Posterior cingulate gyrus (tissue), 11 donors: ENCODE measurements around the gene CERS2.

Experiments
- DNase-seq, 10 donors: peaks; one replicate each; pipeline versions ENCODE4 v3.0.0 to v3.0.0-alpha.2; 2020 to 2021; ENCODE audit warnings: mixed read lengths in 3 of 10
- intact Hi-C: fragments of 100-400 bp; cut with DNase I; formaldehyde crosslinking; loops from one replicate; pipeline ENCODE4 v1.15.1; 2023

Gene CERS2, protein sequence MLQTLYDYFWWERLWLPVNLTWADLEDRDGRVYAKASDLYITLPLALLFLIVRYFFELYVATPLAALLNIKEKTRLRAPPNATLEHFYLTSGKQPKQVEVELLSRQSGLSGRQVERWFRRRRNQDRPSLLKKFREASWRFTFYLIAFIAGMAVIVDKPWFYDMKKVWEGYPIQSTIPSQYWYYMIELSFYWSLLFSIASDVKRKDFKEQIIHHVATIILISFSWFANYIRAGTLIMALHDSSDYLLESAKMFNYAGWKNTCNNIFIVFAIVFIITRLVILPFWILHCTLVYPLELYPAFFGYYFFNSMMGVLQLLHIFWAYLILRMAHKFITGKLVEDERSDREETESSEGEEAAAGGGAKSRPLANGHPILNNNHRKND

DNA sequence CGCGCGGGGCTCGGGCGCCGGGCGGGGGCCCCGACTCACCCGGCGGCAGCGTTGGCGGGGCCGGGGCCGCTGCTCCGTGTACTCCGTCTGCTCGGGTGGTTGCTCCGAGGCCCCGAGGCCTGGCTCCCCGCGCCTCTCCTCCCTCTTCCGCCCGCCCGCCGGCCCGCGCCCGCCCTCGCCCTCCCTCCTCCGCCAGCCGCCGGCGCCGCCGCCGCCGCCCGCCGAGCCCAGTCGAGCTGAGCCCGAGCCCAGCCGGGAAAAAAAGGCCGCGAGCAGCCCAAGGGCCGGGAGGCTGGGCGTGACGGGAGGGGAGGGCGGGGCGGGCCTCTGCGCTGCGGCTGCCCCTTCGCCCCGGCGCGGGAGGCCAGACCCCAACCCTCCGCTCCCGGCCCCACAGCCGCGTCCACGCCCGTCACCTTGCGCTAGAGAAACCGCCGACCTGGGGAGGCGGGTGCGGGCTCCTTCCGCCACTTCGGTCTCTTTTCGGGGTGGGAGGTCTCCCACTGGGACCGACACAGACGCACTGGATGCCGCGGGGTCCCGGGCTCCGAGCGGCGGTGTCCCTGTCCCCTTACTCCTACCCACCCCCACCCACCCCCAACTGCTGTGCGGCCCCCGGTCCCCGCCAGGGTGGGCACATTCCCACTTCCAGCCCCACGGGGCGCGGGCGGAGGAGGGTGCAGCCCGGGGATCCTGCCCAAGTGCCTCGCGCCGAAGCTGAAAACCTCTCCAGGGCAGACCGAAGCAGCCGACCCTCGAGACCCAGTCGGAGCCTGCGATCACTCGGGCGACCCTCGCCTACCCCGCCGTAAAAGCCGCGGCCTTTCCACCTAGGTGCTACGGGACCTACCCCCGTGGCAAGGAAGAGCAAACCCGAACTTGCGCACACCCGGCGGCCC, at the start of gene CERS2:
Gene CERS2, minus strand, starts transcription at position 256 of the 899 bp plus-strand sequence. CDS start 5,745 bp downstream, outside the sequence.
- intact Hi-C loops: loop anchor here (5.0 kb wide), 1 partner anchor 48 kb away; the partner anchor contains the start of gene SETDB1
- peak; percentile 42 to 94 (median 62) for DNase-seq

DNA sequence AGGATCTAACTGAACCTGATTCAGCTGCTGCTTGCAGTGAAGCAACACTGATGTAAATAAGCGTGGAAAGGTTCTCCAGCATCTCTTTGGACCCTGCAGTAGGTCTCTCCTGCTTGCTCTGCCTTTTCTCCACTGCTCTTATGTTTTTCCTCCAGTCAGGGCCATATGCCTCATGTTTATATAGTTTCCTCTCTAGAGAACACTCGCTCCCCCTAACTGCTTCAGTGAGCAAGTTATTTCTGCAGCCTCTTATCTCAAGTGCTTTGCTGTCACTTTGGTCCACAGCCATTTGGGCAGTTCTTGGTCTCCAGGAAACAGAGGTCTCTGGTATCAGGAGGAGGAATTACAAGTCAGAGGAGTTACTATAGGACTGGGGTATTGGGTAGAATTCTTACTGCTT, 38.9 kb upstream of the CERS2 start:
- intact Hi-C loops: no loop called here

DNA sequence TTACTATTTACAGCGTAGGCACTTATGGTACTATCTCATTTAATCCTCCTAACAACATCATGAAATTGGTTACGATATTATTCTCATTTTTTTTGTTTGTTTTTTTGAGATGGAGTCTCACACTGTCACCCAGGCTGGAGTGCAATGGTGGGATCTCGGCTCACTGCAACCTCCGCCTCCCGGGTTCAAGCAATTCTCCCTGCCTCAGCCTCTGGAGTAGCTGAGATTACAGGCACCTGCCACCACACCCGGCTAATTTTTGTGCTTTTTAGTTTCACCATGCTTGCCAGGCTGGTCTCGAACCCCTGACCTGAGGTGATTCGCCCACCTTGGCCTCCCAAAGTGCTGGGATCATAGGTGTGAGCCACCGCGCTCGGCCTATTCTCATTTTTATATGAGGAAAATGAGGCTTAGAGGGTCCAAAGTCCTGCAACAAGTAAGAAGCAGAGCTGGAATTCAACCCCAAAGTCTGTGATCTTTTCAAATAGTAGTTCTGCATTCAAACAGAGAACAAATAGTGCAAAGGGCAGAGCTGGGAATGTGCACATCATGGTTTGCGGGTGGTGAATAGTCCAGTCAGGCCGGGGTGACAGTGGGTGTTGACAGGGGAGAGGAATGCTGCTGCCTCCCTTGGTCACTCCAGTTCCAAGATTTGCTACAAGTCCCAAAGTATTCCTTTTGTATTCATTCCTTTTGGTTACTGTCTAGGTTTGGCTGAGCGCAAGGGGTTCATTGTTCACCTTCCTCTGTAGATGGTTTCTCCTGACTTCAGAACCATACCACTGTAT, 38.2 kb upstream of the CERS2 start:
- intact Hi-C loops: no loop called here
- peak in 1 of 10 donors; percentile 26 for DNase-seq

More for the DNA sequence above, 38.9 kb upstream of the CERS2 start:
- DNase-seq: peak in 1 of 10 donors; percentile 11

DNA sequence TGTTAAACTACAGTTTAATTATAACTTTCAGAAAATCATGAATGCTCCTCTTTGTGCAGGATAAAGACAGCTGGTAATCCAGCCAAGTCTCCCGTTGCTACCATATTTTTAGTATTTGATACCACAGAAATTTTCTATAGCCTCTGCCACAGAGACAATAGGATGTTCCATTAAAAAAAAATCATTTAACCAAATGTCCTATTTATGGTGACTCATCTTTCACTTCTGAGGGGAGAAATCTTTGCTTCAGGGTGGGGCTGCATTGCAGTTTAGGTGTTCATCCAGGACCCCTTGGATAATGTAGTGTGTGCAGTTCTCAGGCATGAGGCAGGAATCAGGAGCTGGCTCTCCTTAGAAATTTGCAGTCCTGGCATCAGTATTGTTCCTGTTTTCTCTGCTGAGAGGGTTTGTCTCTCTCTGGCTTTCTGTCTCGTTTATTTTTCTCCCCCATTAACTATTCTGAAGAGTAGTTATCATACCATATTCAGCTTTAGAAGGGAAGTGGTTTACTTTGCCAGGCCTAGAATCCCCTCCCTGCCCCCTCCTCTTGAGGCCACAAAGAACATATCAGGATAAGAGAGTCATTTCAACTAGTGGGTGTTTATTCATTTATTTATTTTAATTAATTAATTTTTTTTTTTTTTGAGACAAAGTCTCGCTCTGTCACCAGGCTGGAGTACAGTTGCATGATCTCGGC, 36.7 kb upstream of the CERS2 start:
- intact Hi-C loops: no loop called here

DNA sequence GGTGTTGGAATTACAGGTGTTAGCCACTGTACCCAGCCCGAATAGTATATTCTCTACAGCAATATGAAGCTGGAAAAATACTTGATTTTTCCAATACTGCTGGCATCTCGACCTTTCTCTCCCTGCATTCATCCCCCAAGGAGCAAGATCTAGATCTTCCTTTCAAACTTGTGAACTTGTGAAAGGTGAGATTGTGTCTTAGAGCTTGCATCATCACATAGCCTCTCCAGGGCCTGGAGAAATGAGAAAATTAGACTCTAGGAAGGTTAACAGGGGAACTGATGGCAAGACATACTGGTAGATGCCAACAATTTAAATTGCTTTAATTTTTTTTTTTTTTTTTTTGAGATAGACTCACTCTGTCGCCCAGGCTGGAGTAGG, 35.7 kb upstream of the CERS2 start:
- intact Hi-C loops: no loop called here
- DNase-seq: no peak

More for the DNA sequence above, 36.7 kb upstream of the CERS2 start:
- DNase-seq: peak in 1 of 10 donors; percentile 15

DNA sequence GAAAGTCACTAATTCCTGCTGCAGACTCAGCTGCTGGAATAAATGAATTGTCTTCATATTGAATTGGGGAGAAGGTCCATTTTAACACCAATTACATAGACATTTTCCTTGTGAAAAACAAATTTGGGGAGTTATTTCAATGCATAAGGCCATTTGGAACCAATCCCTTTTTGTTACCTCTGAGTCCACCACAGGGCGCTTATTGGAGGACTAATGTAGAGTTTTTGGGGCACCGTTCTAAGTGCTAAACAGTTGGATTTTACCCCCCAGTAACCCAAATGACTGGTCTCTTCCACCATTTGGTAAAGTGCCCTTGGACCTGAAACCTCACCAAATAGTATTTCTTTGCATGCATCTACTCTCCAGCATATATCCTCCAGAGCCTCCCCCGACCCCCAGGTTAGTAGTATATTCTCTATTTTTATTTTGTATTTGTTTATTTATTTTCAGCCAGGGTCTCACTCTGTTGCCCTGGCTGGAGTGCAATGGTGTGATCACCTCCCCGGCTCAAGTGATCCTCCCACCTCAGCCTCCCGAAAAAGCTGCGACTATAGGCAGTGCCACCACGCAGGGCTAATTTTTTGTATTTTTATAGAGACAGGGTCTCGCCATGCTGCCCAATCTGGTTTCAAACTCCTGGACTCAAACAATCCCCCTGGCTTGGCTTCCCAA, 35.2 kb upstream of the CERS2 start:
- DNase-seq: no peak
- intact Hi-C loops: loop anchor here (5.0 kb wide), 1 partner anchor 37 kb away; the partner anchor contains the start of gene C1orf56

DNA sequence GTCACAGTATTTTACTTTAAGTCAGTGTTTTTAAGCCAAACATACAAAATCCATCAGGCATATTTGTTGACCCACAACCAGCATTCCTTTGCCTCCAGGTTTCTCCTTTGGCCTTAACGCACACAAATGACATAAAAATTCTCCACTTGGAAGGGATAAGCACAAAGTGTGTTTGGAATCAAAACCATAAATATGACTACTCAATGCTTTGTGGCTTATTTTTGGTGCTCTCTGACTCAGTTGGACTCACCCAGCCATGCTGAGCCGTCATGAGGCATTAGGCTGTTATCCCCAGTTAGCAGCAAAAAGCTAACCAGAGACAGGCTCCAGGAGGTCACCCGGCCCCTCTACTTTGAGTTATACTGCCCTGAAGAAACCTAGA, 34.6 kb upstream of the CERS2 start:
- intact Hi-C loops: loop anchor here (5.0 kb wide), 1 partner anchor 38 kb away; the partner anchor contains the start of gene C1orf56
- no peak for DNase-seq

DNA sequence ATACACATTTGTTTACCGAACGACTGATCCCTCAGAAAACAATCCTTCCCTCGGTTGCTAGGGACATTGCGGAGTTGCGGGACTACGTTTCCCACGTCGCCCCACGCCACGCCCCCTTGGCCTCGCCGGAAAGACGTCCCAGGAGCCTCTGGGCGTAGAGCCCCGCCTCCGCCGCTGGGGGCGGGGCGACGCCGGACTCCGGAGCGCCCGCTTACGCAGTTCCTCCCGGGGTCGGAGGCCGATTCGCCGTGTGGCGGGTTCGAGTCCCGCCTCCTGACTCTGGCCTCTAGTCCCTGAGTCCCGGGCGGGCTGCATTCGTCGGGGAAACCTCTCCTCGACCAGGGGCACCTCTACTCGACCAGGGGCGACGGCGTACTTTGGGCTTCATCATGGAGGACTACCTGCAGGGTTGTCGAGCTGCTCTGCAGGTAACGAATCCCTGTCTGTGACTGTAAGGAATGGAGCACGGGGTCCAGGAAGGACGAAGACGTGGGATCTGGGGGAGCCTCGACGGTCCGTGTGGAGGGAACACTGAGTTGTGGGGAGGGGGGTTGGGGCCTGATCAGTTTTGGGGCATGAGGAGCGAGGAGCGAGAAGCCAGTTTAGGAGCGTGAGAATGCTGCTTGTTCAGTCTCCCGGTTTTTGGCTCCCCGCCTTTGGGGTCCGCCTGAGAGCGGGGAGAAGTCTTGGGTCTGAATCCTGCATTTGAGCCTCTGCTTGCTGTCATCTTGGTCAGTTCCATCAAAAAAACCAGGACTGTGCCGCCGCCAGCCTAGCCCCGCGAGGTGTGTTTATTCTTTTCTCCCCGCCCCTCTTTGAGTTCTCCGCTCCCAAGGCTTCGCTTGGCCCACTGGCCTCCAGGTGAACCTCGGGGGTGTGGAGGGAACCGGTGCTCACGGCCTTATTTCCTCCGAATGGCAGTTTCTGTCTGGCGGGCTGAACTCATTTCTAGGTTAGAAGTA, 33.9 kb upstream of the CERS2 start, which contains the start of gene PRUNE1:
Gene PRUNE1, plus strand, starts transcription at position 206 of the 962 bp plus-strand sequence. Its CDS starts 184 bp downstream, at position 390.
- DNase-seq: peak; percentile 94 to 99 (median 96)
- intact Hi-C loops: loop anchor here (5.0 kb wide), 1 partner anchor 39 kb away; the partner anchor contains the start of gene C1orf56

DNA sequence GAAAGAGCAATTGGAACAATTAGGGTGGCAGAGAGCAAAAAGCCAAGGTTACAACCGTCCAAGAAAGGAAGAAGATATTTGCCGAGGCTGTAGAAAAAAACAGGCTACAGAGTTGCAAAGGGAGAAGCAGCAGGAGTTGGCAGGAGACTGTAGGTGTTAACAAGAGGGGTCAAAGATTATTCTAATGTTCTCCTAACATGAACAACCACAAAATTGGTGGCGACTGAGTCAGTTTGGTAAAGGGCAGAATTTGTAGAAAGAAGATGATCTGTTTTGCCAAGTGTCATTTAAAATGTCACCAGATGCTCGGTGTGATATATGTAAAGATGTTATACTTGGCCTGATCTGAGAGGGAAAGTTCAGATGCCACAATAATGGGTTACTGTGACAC, 33.2 kb upstream of the CERS2 start:
- intact Hi-C loops: loop anchor here (5.0 kb wide), 1 partner anchor 39 kb away; the partner anchor contains the start of gene C1orf56
- DNase-seq: no peak

DNA sequence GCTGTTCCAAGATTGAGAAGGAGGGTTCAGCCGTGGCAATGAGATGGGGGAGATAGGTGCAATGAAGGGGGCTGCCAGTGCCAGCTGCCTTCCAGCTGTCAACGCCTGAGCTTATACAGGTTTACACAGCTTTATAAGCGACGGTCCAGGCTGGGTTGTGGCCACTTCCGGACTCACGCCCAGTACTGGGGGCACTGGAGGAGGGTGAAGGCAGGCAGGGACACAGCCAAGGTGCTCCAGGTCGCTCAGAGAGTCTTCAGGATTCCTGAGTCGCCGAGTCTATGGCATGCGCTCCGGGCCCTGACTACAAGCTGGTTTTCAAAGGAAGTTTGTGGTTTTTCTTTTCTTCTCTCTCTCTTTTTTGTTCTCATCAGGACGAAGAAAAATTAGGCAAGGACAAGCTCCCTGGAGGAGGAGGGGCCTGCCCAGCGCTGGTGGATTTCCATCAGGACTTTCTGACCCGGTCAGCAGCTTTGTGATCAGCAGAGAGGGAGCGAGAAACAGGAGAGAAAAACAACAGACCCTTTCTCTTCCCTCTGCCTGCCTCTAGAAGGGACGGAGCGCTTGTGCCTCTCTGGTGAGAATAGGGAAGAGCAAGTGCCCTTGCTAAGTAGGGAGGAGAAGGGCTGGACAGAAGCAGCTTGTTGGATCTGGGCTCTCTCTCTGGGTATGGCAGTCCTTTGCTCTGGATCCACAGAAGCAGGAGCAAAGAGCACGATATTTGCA, 31.9 kb upstream of the CERS2 start, which contains the start of gene MINDY1:
Gene MINDY1, minus strand, starts transcription at position 576 of the 726 bp plus-strand sequence. CDS start 4,285 bp downstream, outside the sequence.
- peak; percentile 43 to 96 (median 75) for DNase-seq
- intact Hi-C loops: loop anchor here (5.0 kb wide), 1 partner anchor 41 kb away; the partner anchor contains the start of gene C1orf56

DNA sequence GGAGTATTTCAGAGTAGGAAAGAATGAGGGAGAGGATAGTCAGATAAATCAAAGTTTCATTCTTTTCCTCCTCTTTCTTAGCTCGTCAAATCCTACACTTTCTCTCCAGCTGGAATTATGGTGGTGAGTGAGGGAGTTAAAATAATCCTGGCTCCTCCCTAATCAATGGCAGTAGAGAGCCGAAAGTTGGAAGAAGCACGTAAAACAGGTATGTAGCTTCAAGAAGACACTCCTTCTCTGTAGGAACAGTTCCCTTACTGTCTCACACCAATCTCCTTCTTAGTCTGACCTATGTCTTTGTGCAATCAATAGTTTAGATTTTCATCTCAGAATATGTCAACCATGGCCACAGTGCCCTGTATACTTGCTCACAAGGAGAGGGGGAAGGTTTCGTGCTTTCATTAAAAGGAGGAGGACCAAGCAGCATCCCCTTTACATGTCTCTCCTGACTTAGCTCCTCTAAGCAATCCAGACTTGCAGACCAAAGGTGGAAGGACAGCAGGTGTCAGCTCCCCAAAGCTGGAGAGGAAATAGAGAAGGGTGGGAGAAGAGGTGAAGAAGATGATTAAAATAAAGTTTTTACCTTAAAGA, 31.2 kb upstream of the CERS2 start:
- DNase-seq: no peak
- intact Hi-C loops: loop anchor here (5.0 kb wide), 1 partner anchor 41 kb away; the partner anchor contains the start of gene C1orf56

DNA sequence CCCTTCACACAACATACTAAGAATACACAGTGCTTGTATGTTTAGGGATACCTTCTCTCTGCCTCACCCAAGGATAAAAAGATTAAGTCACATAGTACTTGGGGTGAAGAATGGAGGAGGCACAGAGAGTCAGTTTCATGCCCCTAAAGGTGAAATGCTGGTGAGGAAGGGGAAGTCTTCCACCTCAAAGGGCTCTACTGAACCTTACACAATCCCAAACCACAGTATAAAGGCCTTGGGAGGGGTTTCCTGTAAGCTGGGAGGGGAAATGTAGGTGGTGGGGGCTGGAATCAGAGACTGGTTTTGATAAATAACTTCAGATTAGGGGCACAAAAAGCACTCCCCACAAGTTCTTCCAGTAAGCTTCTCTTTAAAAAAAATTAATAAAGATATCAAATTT, 28.5 kb upstream of the CERS2 start:
- DNase-seq: no peak
- intact Hi-C loops: no loop called here

DNA sequence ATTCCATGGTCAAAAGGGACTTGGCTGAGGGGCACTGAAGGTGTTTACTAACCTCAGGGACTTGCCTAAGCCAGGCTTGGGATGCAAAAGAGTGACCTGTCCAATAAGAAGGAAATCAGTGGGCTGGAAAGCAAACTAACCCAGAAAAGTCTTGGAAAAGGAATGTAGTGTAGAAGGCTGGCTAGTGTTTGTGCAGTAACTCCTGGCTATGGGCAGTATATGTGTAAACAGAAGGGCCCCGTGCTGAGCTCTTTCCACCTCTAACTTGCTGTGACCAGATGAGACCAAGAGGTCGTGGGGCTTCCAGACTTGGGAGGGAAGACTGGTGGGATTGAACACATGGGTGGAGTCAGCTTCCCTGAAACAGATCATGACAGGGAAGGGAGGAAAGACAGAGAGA, 28.0 kb upstream of the CERS2 start:
- DNase-seq: no peak
- intact Hi-C loops: no loop called here

DNA sequence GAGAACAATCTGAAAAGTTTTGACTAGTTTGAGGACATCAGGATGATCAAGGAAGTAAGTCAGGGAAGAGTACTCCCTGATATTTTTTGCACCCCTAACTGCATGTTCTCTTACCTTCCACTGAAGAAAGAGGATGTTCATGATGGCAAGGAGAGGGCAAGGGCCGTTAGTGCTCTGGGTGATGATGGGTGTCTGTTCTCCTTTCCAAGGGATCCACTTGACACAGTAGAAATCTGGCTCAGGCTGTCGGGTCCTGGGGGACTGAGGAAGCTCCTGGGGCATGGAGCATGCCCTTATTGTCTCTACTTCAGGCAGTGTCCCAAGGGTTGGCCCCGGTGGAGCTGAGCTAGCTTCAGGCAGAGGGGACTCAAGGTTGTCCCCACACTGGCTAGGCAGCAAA, 27.4 kb upstream of the CERS2 start:
- intact Hi-C loops: no loop called here
- no peak for DNase-seq

DNA sequence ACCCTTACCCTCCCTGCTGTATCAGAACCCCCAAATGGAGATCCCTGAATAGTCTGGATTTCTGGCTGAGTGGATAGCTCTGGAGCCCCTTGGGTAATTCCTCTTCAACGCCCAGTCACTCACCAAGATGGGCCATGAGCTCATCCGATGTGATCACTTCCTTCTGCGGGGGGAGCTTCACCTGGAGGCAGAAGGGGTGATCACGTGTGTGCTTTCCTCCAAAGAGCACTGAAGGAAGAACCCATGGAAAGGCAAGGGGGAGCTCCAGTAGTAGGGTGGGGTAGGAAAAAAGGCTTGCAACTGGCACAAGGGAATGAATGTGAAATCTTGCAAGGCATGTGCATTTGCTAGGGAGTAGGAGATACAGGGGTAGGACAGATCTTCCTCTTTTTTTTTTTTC, 27.0 kb upstream of the CERS2 start:
- intact Hi-C loops: no loop called here
- no peak for DNase-seq

DNA sequence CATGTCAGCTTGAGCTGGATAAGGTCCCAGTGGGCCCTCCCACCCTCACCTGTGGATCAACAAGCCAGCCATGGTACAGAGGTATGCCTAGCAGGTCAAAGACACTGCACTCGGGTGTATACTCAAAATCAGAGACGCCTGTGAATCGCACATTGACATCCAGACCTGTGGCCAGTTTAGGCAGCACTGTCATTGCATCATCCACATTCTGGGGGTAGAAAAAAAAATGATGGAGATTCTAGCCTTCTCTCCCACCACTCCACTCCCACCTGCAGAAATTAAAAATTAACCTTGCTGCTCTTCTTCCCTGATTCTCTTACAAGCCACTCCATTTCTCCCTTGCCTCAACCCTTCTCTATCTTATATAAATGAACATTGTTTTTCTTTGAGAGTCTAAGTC, 25.8 kb upstream of the CERS2 start:
- no peak for DNase-seq
- intact Hi-C loops: no loop called here
